Neural crest cell (in vitro differentiated cells): Measurements from ENCODE around the gene NDRG2. TPM values are rescaled to one million over a fixed set of nuclear protein-coding genes. Genes with fewer than 3 reads are reported as not detected.
"Not testable (repeated sequence)": the region's sequence is repeated elsewhere in the genome, so short reads cannot be mapped to it uniquely, and the experiment has no call there.

Experiments
- DNase-seq: peaks from one replicate; pipeline ENCODE4 v3.0.0; 2021; ENCODE audit warnings: low read depth, mixed read lengths, low spot score
- H3K27ac Mint-ChIP-seq: one replicate; pipeline ENCODE4 v1.8.0; 2021; ENCODE audit warnings: mild to moderate bottlenecking, mixed read lengths; ENCODE audit not compliant: unreplicated experiment
- H3K27me3 Mint-ChIP-seq: 2 replicates; pipeline ENCODE4 v1.8.0; 2021; ENCODE audit warnings: low read depth, mild to moderate bottlenecking, mixed read lengths
- H3K36me3 Mint-ChIP-seq: 2 replicates; pipeline ENCODE4 v1.8.0; 2021; ENCODE audit warnings: low read depth, mild to moderate bottlenecking, mixed read lengths
- H3K4me1 Mint-ChIP-seq: 2 replicates; pipeline ENCODE4 v1.8.0; 2021; ENCODE audit warnings: mixed read lengths
- H3K4me3 Mint-ChIP-seq: one replicate; pipeline ENCODE4 v1.8.0; 2021; ENCODE audit warnings: mild to moderate bottlenecking, mixed read lengths
- H3K9me3 Mint-ChIP-seq: 2 replicates; pipeline ENCODE4 v1.8.0; 2021; ENCODE audit warnings: mixed read lengths
- CTCF ChIP-seq: fragments of 200-600 bp; sonication (generic); conservative IDR thresholded peaks from 2 replicates; pipeline ENCODE4 v1.5.0; 2021; ENCODE audit warnings: antibody characterized with exemption, mild to moderate bottlenecking
- total RNA-seq: library from RNA; stranded (reverse); gene quantifications from 2 replicates; pipeline ENCODE4 v1.2.1, GENCODE V29; 2021

Gene NDRG2
- total RNA-seq, 1 donor from 2014 or later, result 17.4 TPM

DNA sequence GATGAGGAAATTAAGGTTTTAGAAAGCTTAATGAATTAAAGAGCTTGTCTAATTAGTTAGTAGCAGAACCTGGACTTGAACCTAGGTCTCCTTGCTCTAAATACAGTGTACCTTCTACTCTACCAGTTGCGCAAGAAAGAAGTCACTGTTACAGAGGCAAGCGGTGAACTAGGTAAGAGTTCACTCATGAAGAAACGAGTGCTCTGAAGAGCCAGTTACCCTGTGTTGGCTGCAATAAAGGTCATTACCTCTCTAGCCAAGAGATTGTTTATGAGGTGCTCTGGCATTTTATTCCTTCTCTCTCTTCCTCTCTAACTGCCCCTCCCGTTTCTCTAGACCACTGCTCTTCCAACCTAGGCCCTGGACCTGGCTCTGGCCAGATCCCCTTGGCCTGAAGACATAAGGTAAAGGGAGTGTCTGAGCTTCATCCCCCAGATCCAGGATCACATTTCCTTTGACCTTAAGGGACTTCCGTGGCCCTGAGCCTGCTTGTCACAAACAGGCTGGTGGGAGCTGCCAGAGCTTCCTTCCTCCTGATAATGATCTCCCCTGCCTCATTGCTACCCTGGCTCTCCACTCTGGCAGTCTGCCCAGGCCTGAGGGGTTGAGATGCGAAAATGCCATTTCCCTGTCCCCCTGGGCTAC is 19.2 kb upstream of the NDRG2 start:
- Mint-ChIP-seq H3K4me1 (peaks cover 7% of the 10 kb centered on the region), H3K4me3 (no peak overlapping the region), H3K9me3 (no peaks in the 10 kb centered on the region), H3K36me3 (no peaks in the 10 kb centered on the region), H3K27ac (no peak overlapping the region), H3K27me3 (peaks cover 32% of the 10 kb centered on the region)
- no peak for TF ChIP-seq CTCF
- no peak for DNase-seq

DNA sequence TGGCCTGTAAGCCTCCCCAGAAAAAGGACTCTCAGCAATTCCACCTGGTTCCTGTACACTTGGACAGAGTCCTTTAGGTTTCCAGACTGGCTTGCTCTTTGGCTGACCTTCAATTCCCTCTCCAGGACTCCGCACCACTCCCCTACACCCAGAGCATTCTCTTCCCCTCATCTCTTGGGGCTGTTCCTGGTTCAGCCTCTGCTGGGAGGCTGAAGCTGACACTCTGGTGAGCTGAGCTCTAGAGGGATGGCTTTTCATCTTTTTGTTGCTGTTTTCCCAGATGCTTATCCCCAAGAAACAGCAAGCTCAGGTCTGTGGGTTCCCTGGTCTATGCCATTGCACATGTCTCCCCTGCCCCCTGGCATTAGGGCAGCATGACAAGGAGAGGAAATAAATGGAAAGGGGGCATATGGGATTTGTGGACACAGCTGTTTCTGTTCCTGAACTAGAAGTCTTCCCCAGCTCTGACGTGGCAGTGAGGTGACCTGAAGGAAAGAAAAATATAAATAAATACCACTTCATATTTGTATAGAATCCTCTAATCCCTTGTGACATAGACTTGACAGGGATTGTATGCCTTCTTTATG is 18.6 kb upstream of the NDRG2 start:
- Mint-ChIP-seq H3K27ac (no peak overlapping the region), H3K4me3 (no peak overlapping the region), H3K36me3 (no peaks in the 10 kb centered on the region), H3K9me3 (no peaks in the 10 kb centered on the region), H3K27me3 (peaks cover 32% of the 10 kb centered on the region), H3K4me1 (peaks cover 7% of the 10 kb centered on the region)
- no peak for TF ChIP-seq CTCF
- no peak for DNase-seq

GRCh38 chr14:21042918-21043317 is 18.1 kb upstream of the NDRG2 start:
- Mint-ChIP-seq H3K27ac (no peak overlapping the region), H3K4me3 (no peak overlapping the region), H3K9me3 (no peaks in the 10 kb centered on the region), H3K4me1 (peaks cover 7% of the 10 kb centered on the region), H3K36me3 (no peaks in the 10 kb centered on the region), H3K27me3 (peaks cover 32% of the 10 kb centered on the region)
- no peak for DNase-seq
- TF ChIP-seq CTCF, result no peak

GRCh38 chr14:21041676-21042433 is 17.0 kb upstream of the NDRG2 start, which contains the start of gene RNASE7:
RNASE7 (plus strand) TSS chr14:21042362; CDS start chr14:21042993, 631 bp downstream.
- Mint-ChIP-seq H3K9me3 (no peaks in the 10 kb centered on the region), H3K27me3 (peaks cover 32% of the 10 kb centered on the region), H3K4me1 (peaks cover 7% of the 10 kb centered on the region), H3K27ac (peak within 1 kb of the TSS; percentile 83), H3K4me3 (no peak within 1 kb of the TSS), H3K36me3 (no peaks in the 10 kb centered on the region)
- TF ChIP-seq CTCF, result no peak
- DNase-seq, result no peak

DNA sequence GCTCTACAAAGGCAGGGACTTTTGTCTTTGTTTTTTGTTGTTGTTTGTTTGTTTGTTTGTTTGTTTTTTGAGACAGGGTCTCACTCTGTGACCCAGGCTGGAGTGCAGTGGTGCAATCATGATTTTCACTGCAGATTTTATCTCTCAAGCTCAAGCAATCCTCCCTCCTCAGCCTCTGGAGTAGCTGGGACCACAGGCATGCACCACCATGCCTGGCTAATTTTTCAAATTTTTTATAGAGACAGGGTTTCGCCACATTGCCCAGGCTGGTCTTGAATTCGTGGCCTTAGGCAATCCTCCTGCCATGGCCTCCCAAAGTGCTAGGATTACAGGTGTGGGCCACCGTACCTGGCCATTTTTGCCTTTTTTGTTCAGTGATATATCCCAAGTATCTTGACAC is 16.1 kb upstream of the NDRG2 start:
- not testable (repeated sequence) for H3K36me3 Mint-ChIP-seq, DNase-seq, H3K9me3 Mint-ChIP-seq, H3K4me1 Mint-ChIP-seq, H3K4me3 Mint-ChIP-seq, H3K27ac Mint-ChIP-seq
- peaks cover 32% of the 10 kb centered on the region for H3K27me3 Mint-ChIP-seq
